Suppressor macrophage treated with lipopolysaccharide for 4 hours (primary cell): ENCODE results near the gene GPHA2.

ENCODE experiments used
- DNase-seq: peaks from one replicate; pipeline ENCODE4 v3.0.0-alpha.2; 2020

GPHA2 gene

DNA sequence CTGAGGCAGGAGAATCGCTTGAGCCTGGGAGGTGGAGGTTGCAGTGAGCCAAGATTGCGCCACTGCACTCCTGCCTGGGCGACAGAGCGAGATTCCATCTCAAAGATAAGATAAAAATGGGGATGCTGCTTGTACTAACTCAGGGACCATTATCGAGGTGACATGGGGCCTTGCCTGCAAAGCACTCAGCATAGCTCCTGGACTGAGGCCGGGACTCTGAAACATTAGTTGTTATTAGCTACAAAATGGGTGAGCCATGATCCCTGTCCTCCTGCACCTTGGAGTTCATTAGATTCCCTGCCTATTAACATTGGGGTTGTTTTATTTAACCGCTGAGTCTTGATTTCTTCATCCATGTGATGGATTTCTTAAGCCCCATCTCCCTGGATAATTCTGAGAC lies 6.1 kb downstream of the GPHA2 start:
- no peak for DNase-seq

DNA sequence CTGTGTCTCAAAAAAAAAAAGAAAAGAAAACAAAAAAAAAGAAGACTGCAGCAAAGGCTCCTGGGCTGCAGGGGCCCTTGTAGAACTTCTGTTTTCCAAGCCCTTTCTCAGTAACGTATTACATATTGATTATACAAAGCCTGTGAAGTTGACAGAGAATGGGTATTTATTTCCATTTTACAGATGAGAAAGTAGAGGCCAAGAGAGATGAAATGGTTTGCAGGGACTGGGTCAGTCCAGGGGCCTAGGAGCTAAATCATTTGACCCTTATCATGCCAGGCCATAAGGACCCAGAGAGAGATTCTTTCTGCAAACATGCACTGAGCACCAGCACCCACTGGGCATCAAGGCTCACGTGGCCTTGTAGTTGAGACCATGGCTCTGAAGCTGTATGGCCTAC lies 6.7 kb downstream of the GPHA2 start:
- no peak for DNase-seq

DNA sequence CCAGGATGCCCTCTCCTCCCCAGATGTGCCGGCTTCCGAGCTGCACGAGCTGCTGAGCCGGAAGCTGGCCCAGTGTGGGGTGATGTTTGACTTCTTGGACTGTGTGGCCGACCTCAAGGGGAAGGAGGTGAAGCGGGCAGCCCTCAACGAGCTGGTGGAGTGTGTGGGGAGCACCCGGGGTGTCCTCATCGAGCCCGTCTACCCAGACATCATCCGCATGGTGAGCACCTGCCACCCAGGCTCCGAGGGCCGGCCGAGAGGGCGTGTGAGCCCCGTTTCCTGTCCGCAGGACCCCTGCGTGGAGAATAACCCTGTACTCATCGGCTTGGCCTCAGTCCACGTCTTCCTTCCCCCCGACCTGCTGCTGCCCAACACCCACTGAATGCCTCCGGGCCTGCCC lies 9.0 kb downstream of the GPHA2 start:
- no peak for DNase-seq

DNA sequence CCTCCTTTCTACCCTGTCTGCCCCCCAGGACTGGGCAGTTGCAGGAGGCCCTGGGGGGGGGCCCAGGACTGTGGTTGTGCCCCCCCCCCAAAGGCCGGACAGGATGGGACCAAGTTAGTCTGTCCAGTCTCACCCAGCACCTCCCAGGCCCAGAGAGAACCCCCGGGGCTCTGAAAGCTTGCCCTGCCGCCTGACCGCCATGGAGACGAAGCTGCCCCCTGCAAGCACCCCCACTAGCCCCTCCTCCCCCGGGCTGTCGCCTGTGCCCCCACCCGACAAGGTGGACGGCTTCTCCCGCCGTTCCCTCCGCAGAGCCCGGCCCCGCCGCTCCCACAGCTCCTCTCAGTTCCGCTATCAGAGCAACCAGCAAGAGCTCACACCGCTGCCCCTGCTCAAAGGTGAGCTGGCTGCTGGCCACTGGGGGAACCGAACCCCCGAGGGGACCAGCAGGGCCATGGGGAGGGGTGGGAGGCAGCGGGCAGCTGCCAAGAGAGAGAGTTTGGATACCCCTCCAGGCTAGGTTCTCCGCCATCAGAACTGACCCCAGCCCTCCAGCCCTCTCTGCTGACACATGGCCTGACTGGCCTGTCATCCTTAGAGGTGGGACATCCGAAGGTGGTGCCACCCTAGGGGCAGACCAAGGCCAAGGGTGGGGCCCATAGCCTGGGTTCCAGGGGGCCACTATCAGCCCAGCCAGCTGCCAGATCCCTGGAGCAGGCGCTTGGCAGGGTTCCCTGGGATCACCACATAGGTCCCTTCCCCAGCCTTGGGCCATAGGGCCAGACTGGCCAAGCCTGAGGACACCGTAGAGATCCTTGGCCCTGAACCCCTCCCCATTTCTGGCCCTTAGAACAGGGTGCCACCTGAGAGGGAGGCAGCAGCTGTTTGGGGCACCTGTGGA lies 9.9 kb downstream of the GPHA2 start:
- DNase-seq: no peak

DNA sequence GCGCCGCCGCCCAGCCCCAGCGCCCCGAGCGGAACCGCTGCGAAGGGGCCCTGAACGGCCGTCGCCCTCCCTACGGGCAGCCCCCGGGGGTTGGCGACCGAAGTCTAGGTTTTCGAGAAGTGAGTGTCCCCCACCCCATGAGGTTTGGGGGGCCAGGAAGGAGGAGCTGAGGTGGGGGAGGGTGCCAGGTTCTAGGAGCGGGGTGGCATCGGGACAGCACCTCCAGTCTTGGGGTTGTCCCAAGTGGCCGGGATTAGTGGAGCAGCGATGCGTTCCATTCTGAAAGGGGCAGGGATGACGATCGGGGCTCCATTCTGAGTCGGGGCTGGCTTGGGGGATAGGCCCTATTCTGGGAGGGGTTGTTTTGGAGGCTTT lies 10.8 kb downstream of the GPHA2 start:
- peak; percentile 12 for DNase-seq

DNA sequence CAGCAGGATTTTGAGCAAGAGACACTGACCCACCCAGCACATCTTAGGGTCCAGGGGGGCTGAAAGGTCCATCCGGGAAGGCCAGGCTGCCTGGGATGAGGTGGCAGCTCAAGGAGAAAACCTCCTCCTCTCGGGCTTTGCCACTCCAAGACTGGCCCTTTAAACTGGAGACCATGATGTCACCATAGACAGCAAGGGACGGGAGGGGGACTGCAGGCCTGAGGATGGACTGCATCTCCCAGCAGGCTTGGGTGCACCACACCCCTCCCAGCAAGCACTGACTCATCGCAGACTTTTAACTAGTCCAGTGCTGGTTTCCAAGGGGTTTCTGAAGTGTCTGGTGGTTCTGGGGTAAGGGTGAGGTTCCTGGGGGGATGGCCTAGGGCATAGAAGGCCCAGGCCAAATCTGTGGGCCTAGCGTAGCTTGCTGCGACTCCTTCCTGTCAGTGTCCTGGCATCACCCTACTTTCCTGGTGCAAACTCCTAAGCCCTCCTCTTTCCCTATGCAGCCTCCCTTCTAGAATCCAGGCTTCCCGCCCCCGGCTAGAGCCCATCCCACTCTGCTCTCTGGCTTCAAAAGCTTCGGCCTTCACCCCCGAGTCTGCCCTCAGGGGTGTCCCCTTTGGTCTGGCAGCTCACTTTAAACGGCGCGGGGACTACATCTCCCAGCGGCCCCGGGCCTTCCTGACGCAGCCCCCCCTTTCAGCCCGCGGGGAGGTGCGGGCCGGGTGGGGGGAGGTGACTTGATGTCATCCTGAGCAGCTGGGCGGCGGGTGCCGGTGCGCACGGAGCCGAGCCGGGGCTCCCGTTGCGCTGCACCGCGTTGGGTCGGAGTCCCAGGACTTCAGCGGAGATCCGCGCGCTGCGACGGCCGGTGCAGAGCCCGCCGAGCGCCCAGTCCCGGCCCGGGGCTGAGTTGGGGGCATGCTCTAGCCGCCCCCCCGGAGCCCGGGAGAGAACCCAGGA lies 11.5 kb downstream of the GPHA2 start, which contains the start of gene PPP2R5B:
Gene PPP2R5B (plus strand): TSS at position 746 of the 966 bp plus-strand sequence. CDS start 1,046 bp downstream, outside the sequence.
- DNase-seq: peak; percentile 94

DNA sequence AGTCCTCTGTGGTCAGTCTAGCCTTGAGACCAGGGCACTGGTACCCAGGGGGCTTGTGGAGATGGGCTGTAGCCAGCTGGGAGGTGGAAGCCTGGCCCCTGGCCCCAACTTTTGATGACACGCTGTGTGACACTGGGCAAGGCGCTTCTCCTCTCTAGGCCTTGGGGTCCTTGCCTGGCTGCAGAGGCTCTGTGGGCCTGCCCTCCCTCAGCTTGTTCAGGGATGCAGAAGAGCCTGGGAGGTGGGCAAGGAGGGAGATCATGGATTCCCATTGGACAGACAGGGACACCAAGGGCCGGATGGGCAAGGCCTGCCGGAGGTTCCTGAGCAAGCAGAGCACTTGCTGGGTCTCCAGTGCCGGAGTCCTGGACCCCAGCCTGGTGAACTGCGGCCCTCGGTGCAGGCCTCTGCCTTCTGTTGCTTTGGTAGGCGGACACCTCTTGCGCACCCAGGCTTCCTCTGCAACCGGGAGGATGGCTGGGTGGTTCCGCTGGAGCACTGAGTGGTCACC lies 12.5 kb downstream of the GPHA2 start:
- no peak for DNase-seq

DNA sequence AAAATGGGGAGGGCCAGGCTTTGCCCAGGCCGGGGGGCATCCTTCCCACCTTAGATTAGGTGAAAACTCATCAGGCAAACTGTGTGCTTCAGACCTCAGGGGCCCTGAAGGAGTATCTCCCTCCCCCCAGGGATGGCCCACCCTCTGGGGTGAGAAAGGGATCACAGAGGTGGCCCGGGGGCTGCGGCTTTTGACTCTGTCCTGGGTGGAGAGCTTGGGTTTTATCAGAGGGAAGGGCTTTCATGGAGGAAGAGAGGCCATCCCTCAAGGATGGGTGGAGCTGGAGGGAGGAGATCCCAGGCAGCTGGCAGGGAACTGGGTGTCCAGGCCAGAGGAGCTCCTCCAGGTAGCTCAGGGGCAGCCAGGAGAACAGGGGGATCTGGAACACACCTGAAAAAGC lies 14.3 kb downstream of the GPHA2 start:
- no peak for DNase-seq

DNA sequence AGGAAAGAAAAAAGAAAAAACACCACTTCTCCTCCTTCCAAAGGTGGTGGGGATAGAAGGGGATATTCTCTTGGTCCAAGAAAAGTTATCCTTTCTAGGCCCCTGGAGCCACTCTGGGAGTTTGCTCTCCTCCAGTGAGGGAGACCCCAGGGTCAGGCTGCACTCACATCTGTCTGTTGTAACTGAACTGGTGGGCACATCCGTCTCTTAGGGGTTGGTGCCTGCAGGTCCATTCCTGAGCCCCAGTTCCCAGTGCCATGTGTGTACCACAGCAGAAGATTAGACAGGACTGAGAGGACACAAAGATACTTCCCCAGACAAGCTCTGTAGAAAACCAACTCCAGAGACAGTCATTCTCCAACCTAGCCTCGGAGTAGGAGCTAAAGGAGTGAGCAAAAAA lies 15.6 kb downstream of the GPHA2 start:
- no peak for DNase-seq

DNA sequence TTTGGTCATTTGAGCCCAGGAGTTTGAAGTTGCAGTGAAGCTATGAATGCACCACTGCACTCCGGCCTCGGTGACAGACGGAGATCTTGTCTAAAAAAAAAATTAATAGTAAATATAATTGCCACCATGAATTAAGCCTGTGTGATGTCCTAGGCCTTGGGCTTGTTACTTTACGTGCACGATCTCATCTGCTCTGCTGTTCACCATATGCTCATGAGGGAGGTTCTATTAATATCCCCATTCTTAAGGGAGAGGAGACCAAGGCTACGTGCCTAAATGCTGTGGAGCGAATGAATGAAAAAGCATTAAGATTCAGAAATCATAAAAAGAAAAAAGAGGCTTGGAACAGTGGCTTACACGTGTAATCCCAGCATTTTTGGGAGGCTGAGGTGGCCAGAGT lies 16.1 kb downstream of the GPHA2 start:
- DNase-seq: no peak

DNA sequence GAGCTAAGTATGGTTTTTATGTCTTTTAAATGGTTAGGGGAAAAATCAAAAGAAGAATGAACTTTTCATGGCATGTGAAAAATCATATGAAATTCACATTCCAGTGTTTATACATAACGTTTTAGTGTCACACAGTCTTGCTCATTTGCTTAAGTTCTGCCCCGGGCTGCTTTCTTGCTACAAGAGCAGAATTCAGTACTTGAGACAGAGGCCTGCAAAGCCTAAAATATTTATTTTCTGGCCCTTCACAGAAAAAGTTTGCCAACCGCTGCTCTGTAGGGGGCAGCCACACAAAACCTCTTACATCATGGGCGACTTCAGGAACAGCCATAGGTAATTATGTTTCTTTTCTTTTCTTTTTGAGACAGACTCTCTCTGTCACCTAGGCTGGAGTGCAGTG lies 17.7 kb downstream of the GPHA2 start:
- DNase-seq: peak; percentile 17

DNA sequence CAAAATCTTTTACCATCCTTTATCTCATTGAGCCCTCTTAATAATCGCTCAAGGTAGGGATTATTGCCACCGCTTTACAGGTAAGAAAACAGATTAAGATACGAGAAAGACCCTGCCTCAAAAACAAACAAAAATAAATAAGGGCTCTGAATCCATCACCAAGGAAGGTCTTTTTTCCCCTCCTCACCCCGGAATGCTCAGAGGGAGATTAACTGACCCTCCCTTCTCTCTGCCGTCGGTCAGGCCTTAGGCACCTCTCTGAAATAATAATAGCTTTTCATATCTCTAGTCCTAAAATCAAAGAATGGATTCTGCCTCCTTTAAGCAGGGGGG lies 18.1 kb downstream of the GPHA2 start:
- no peak for DNase-seq

DNA sequence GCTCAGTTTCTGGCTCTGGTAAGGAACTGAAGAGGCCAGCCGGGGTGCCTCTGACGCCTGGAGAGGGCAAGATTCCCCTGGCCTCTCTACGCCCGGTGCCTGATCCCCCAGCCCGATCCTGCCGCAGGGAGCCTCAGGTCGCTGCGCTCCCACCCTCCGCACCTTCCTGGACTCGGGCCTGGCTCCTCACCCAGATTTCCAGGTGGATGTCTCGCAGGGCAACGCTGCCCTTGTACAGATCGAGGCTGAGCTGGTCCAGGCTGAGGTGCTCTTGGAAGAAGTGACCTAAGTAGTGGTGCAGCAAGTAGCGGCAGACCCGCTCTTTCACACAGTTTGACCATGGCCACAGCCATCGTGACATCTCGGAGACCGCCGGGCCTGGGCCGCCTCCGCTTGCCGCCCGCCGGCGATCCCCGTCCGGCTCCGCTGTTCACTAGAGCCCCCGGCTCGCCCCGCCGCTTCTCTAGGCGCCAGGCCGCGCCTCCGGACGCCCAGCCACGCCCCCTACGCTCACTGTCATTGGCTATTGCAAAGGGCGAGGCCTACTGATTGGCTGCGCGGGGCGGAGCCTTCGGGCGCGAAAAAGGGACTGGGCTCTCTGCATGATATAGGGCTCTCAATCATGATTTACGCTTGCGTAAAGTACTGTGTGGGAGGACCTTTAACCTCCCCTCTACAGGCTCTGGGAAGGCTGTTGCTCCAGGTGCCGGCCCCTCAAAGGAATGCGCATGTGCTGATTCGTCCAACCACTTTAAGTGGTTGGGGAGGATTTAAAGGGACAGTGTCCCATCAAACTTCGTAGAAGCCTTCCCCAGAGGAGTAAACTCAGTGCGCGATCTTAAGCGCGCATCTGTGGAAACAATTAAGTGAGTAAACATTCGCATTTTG lies 18.7 kb downstream of the GPHA2 start, which contains the start of gene ATG2A:
Gene ATG2A (minus strand): TSS at position 435 of the 888 bp plus-strand sequence. CDS start 74 bp downstream, at position 361.
- DNase-seq: peak; percentile 99

DNA sequence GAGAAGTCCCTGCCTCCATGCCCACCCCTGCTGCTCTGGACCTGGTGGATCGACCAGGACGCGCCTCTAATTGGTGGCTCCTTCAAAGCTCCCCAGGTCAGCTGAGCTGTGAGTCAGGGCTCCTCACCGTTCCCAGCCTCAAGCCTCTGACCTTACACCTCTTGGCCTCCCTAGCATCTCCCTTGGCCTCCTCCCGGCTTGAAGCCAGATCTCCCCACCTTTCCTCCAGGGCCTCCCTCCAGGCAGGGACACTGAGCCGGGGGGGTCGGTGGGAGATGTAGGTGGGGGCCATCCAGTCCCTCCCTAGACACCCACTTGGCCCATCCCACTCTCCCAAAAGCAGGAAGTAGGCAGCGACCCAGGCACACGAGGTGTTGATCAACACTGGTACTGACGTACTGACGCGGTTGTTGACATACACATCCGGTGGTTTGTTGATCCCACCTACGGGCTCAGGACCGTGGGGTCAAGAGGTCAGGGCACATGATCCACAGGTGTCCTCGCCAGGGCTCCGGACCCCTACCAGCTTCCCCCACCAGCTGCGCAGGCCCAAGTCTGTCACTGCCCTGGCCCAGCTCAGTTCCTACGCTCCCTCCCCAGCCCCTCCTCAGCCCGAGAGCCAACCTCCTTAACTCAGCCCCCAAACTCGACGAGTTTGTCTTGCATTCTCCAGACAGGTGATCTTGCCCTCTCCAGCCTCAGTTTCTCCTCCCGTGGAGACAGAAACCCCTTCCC lies 19.5 kb downstream of the GPHA2 start:
- DNase-seq: peak; percentile 67

DNA sequence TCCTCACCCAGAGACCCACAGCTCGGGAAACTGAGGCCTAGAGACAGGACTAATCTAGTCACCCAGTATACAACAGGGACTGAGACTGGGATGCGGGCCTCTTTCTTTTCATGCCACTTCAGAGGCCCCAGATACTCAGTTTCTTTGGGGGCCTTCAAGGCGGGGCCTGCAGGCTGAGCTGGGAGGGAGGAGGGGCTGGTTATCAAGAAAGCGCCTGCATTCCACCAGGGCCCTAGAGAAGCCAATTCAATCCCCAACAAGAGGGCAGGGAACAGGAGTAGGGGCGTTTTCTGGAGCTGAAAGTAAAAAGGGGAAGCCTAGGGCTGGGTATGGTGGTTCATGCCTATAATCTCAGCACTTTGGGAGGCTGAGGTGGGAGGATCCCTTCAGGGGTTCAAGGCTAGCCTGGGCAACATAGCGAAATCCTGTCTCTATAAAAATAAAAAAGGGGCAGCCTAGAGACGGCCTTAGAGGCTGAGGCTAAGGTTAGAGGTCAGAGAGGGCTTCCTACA lies 20.3 kb downstream of the GPHA2 start:
- DNase-seq: no peak

DNA sequence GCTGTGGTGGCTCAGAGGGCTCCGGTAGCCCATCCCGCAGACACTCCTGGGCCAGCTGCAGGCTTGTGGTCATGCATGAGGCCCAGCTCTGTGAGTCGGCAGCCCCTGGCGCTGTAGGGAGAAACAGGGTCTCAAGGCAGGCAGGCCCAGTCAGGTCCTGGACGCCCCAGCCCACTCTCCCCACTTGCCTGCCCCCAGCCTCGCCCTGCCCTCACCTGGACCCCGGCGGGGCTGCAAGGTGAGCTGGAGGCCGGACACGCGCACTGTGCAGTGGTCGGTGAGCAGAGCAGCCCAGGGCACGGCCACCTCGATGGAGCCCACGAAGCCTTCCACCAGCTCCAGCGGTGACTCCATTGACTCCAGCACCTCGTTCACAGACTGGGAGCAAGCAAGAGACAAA lies 21.6 kb downstream of the GPHA2 start:
- no peak for DNase-seq

DNA sequence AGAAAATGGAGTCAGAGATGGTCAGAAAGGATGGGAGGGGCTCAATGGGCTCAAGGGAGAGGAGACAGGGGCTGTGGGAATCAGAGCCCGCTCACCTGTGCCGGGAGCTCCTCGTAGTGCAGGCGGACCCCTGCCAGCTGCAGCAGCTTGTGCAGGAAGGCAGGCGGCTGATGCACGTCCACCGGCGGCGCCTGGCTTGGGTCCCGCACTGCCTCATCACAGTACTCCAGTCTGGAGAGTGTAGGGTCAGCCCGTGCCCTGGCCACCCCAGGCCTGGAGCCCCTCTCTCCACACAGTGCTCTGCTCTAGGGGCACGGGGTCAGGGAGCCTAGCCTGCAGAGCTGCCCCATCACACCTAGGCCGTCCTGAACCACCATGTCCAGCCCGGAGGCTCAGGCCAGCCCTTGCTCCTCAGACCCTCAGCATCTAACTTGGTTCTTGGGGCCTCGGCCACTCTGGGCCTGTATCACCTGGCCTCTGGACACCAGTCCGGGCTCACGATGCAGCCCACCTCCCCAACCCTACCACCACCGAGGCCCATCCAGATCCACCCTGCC lies 22.4 kb downstream of the GPHA2 start:
- DNase-seq: no peak

DNA sequence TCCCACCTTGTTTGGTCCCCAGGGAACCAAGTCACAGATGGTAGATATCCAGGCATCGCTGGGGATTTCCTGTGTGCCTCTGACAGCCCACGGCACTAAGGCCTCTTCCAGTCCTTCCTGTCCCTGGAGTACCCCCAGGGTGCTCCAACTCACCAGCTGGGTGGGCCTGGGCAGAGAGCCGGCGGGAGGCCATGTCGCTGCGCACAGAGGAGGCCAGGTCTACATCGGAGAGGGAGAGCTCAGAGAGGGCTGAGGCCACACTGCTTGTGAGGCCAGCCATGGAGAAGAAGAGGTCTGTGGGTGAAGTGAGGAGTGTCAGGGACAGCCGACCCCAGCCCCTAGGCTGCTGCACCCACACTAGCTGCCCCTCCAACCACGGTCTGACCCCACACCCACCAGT lies 24.0 kb downstream of the GPHA2 start:
- no peak for DNase-seq

DNA sequence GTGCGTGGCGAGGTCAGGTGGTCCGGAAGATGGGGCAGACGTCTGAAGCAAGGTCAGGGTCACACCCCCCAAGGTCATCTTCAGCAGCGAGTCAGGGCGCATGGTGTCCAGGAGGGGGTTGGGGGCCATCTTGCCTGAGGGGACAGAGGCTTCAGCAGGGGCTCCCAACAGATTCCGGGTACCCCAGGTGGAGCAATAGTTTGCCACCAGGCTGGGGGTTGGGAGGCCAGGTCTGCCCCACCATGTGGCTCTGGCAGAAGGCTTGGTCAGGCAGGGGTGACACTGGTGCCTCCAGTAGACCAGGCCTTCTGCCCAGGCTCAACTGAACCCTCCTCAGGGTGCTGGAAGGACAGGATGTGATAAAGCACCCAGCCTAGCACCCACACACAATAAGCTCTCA lies 24.6 kb downstream of the GPHA2 start:
- DNase-seq: no peak

DNA sequence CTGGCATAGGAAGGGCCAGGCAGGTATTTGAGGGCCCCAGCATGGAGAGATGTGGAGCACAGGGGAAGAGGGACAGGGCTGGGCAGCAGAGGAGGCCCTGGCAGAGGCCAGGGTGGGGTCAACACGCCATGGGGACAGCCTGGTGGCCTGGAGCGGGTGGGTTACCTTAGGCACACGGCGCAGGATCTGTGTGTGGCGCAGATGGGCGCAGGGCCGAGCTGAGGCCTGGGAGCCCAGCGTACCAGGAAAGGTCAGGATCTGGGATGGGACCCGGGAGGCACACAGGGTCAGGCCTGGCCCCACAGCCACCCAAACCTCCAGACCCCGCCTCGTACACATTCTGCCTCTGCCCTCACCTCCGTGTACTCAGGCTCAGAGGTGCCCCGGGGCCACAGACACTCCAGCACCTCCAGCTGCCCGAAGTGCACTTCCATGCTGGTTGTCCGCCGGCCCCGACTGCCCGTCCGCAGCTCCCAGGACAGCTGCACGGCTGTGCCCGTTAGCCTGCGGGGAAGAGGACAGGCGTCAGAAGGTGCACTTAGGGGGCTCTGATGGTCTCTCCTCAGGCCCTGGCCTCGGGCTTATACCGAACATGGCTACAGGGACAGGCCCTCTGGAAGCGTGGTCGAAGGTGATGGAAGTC lies 25.1 kb downstream of the GPHA2 start:
- DNase-seq: no peak
